Liver (tissue), 9 donors: ENCODE data around the gene PLCG2. TPM values are rescaled to one million over a fixed set of nuclear protein-coding genes. Genes with fewer than 3 reads are reported as not detected.

Experiments
- DNase-seq: peaks from one replicate; pipeline ENCODE4 v3.0.0-alpha.2; 2017; ENCODE audit warnings: low spot score
- H3K27ac ChIP-seq, 2 donors: one replicate each; pipeline ENCODE4 v1.7.0; 2013; ENCODE audit warnings: inconsistent platforms in 2 of 2, low read length in 2 of 2, control low read depth in 1 of 2, low read depth in 1 of 2, mild to moderate bottlenecking in 1 of 2
- H3K27me3 ChIP-seq, 4 donors: one replicate each; pipeline versions ENCODE4 v1.6.1 to v1.7.0; 2013; ENCODE audit warnings: low read length in 3 of 4, inconsistent platforms in 1 of 4, mild to moderate bottlenecking in 1 of 4, moderate library complexity in 1 of 4; ENCODE audit not compliant: control insufficient read depth in 4 of 4, insufficient read depth in 4 of 4
- H3K36me3 ChIP-seq, 4 donors: one replicate each; pipeline versions ENCODE4 v1.6.1 to v1.7.0; 2013; ENCODE audit warnings: low read length in 3 of 4, mild to moderate bottlenecking in 3 of 4, low read depth in 1 of 4, moderate library complexity in 1 of 4; ENCODE audit not compliant: control insufficient read depth in 4 of 4, insufficient read depth in 3 of 4
- H3K4me1 ChIP-seq, 4 donors: one replicate each; pipeline versions ENCODE4 v1.6.1 to v1.7.0; 2013; ENCODE audit warnings: low read length in 3 of 4, mild to moderate bottlenecking in 3 of 4, moderate library complexity in 1 of 4; ENCODE audit not compliant: control insufficient read depth in 4 of 4, insufficient read depth in 4 of 4
- H3K4me3 ChIP-seq, 3 donors: one replicate each; pipeline versions ENCODE4 v1.6.1 to v1.7.0; 2013; ENCODE audit warnings: low read length in 3 of 3, control low read depth in 1 of 3, low read depth in 1 of 3, mild to moderate bottlenecking in 1 of 3
- H3K9ac ChIP-seq, 2 donors: one replicate each; pipeline ENCODE4 v1.7.0; 2013; ENCODE audit warnings: low read length in 2 of 2, mild to moderate bottlenecking in 2 of 2, moderate library complexity in 2 of 2, control low read depth in 1 of 2, low read depth in 1 of 2
- H3K9me3 ChIP-seq, 4 donors: one replicate each; pipeline versions ENCODE4 v1.6.1 to v1.7.0; 2013; ENCODE audit warnings: low read length in 3 of 4; ENCODE audit not compliant: control insufficient read depth in 4 of 4
- EGR1 ChIP-seq, 2 donors: IDR thresholded peaks; 2 replicates each; pipeline ENCODE4 v1.6.1; 2016 to 2018; ENCODE audit warnings: antibody characterized with exemption in 2 of 2, low read depth in 2 of 2
- FOXA1 ChIP-seq: IDR thresholded peaks from 2 replicates; pipeline ENCODE4 v1.6.1; 2016; ENCODE audit warnings: antibody characterized with exemption
- FOXA2 ChIP-seq: IDR thresholded peaks from 2 replicates; pipeline ENCODE4 v1.6.1; 2016; ENCODE audit warnings: antibody characterized with exemption
- GABPA ChIP-seq, 2 donors: IDR thresholded peaks in 1 of 2; conservative IDR thresholded peaks in 1 of 2; 2 replicates each; pipeline ENCODE4 v1.6.1; 2016; ENCODE audit warnings: antibody characterized with exemption in 2 of 2, mild to moderate bottlenecking in 1 of 2, moderate library complexity in 1 of 2
- HNF4A ChIP-seq, 2 donors: conservative IDR thresholded peaks; 2 replicates each; pipeline ENCODE4 v1.6.1; 2016; ENCODE audit warnings: antibody characterized with exemption in 2 of 2, mild to moderate bottlenecking in 2 of 2
- HNF4G ChIP-seq: IDR thresholded peaks from 2 replicates; pipeline ENCODE4 v1.6.1; 2016; ENCODE audit warnings: antibody characterized with exemption
- JUND ChIP-seq, 2 donors: IDR thresholded peaks; 2 replicates each; pipeline ENCODE4 v1.6.1; 2016; ENCODE audit warnings: antibody characterized with exemption in 2 of 2
- NR2F2 ChIP-seq: IDR thresholded peaks from 2 replicates; pipeline ENCODE4 v1.6.1; 2016; ENCODE audit warnings: antibody characterized with exemption
- RAD21 ChIP-seq, 2 donors: IDR thresholded peaks; 2 replicates each; pipeline ENCODE4 v1.6.1; 2016; ENCODE audit warnings: antibody characterized with exemption in 2 of 2, mild to moderate bottlenecking in 2 of 2
- RXRA ChIP-seq, 2 donors: IDR thresholded peaks; 2 replicates each; pipeline ENCODE4 v1.6.1; 2017 to 2018; ENCODE audit warnings: antibody characterized with exemption in 2 of 2, mild to moderate bottlenecking in 1 of 2
- SP1 ChIP-seq: IDR thresholded peaks from 2 replicates; pipeline ENCODE4 v1.6.1; 2018; ENCODE audit warnings: antibody characterized with exemption, mild to moderate bottlenecking
- TAF1 ChIP-seq: conservative IDR thresholded peaks from 2 replicates; pipeline ENCODE4 v1.6.1; 2016; ENCODE audit warnings: antibody characterized with exemption, mild to moderate bottlenecking
- WGBS: extraction: QIAGEN DNeasy Blood & Tissue Kit; methylation state at CpG from one replicate; pipeline ENCODE4 v1.1.7; 2013; 5-methylcytosine and 5-hydroxymethylcytosine counted together
- polyA plus RNA-seq, 2 donors: library from polyadenylated mRNA; stranded (reverse) in 1 of 2; unstranded in 1 of 2; fragments of 200-250 nt in 1 of 2; fragments of >200 nt in 1 of 2; fragmentation: Nextera tagmentation in 1 of 2; extraction: Ambion mirVana in 1 of 2; gene quantifications; one replicate each; pipeline versions ENCODE4 v1.2.1 to v1.2.3, GENCODE V29; 2013 to 2015
- total RNA-seq, 2 donors: library from RNA; depleted of rRNA; stranded (reverse); fragments of >200 nt; gene quantifications; one replicate each; pipeline ENCODE4 v1.2.3, GENCODE V29; 2014
- TF ChIP-seq, protein P1 (sequence below): IDR thresholded peaks from 2 replicates; pipeline ENCODE4 v1.6.1; 2016; ENCODE audit warnings: antibody characterized with exemption
- TF ChIP-seq, protein P2 (sequence below): IDR thresholded peaks from 2 replicates; pipeline ENCODE4 v1.6.1; 2016; ENCODE audit warnings: antibody characterized with exemption
- TF ChIP-seq, protein P3 (sequence below): fragments of 150-350 bp; IDR thresholded peaks from 2 replicates; pipeline ENCODE4 v1.5.1; 2017; ENCODE audit warnings: improper control_type of control experiment, low read depth, low read length; ENCODE audit not compliant: missing input control
- TF ChIP-seq, protein P4 (sequence below): IDR thresholded peaks from 2 replicates; pipeline ENCODE4 v1.6.1; 2016; ENCODE audit warnings: antibody characterized with exemption, mild to moderate bottlenecking
- donor health status: healthy.
- donor health status: healthy.
- donor health status: healthy.
- donor health status: healthy.
- donor health status: healthy.

The PLCG2 gene
- total and polyA plus RNA-seq, 4 donors = 7.1 to 21.6 (median 15.8) TPM

DNA sequence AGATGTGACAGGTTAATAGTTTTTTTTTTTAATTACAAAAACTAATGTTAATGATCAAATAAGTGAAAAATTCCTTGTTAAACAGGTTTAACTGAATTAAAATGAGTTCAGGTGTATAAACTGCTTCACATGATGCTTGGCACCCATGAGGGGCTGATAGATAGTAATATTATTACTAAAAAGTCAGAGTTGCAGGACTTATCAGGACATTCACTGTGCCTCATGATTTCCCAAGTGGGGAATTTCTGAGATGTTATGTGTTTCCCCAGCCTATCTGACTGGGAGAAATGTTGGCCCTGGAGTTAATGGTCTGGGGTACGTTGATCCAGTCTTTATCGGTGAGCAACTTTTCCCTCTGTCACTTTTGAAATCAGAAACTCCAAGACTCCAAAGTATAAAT is 102.1 kb downstream of the PLCG2 start:
- H3K27ac ChIP-seq = no peak overlapping the region
- H3K4me1 ChIP-seq = no peaks in the 10 kb centered on the region
- peaks cover 0 to 1% (median 0%) of the 10 kb centered on the region in 4 donors for H3K36me3 ChIP-seq
- no peak overlapping the region for H3K9ac ChIP-seq
- H3K9me3 ChIP-seq = no peaks in the 10 kb centered on the region
- no peak for DNase-seq
- WGBS = 95% methylated on average over 2 of the region's 2 CpGs
- no peak overlapping the region for H3K4me3 ChIP-seq
- TF ChIP-seq TAF1 (no peak), HNF4G (no peak), GABPA (IDR thresholded peaks at IDR 0.05 in 1 of 2, conservative IDR thresholded peaks at IDR 0.05 in 1 of 2) (no peak), FOXA2 (no peak), RXRA (IDR thresholded peaks at IDR 0.05) (no peak), SP1 (no peak)
- TF ChIP-seq, protein P1, sequence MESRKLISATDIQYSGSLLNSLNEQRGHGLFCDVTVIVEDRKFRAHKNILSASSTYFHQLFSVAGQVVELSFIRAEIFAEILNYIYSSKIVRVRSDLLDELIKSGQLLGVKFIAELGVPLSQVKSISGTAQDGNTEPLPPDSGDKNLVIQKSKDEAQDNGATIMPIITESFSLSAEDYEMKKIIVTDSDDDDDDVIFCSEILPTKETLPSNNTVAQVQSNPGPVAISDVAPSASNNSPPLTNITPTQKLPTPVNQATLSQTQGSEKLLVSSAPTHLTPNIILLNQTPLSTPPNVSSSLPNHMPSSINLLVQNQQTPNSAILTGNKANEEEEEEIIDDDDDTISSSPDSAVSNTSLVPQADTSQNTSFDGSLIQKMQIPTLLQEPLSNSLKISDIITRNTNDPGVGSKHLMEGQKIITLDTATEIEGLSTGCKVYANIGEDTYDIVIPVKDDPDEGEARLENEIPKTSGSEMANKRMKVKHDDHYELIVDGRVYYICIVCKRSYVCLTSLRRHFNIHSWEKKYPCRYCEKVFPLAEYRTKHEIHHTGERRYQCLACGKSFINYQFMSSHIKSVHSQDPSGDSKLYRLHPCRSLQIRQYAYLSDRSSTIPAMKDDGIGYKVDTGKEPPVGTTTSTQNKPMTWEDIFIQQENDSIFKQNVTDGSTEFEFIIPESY = no peak
- TF ChIP-seq, protein P2, sequence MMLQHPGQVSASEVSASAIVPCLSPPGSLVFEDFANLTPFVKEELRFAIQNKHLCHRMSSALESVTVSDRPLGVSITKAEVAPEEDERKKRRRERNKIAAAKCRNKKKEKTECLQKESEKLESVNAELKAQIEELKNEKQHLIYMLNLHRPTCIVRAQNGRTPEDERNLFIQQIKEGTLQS = no peak
- TF ChIP-seq, protein P3, sequence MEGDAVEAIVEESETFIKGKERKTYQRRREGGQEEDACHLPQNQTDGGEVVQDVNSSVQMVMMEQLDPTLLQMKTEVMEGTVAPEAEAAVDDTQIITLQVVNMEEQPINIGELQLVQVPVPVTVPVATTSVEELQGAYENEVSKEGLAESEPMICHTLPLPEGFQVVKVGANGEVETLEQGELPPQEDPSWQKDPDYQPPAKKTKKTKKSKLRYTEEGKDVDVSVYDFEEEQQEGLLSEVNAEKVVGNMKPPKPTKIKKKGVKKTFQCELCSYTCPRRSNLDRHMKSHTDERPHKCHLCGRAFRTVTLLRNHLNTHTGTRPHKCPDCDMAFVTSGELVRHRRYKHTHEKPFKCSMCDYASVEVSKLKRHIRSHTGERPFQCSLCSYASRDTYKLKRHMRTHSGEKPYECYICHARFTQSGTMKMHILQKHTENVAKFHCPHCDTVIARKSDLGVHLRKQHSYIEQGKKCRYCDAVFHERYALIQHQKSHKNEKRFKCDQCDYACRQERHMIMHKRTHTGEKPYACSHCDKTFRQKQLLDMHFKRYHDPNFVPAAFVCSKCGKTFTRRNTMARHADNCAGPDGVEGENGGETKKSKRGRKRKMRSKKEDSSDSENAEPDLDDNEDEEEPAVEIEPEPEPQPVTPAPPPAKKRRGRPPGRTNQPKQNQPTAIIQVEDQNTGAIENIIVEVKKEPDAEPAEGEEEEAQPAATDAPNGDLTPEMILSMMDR = no peak
- TF ChIP-seq, protein P4, sequence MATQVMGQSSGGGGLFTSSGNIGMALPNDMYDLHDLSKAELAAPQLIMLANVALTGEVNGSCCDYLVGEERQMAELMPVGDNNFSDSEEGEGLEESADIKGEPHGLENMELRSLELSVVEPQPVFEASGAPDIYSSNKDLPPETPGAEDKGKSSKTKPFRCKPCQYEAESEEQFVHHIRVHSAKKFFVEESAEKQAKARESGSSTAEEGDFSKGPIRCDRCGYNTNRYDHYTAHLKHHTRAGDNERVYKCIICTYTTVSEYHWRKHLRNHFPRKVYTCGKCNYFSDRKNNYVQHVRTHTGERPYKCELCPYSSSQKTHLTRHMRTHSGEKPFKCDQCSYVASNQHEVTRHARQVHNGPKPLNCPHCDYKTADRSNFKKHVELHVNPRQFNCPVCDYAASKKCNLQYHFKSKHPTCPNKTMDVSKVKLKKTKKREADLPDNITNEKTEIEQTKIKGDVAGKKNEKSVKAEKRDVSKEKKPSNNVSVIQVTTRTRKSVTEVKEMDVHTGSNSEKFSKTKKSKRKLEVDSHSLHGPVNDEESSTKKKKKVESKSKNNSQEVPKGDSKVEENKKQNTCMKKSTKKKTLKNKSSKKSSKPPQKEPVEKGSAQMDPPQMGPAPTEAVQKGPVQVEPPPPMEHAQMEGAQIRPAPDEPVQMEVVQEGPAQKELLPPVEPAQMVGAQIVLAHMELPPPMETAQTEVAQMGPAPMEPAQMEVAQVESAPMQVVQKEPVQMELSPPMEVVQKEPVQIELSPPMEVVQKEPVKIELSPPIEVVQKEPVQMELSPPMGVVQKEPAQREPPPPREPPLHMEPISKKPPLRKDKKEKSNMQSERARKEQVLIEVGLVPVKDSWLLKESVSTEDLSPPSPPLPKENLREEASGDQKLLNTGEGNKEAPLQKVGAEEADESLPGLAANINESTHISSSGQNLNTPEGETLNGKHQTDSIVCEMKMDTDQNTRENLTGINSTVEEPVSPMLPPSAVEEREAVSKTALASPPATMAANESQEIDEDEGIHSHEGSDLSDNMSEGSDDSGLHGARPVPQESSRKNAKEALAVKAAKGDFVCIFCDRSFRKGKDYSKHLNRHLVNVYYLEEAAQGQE = no peak
- H3K27me3 ChIP-seq = no peaks in the 10 kb centered on the region

DNA sequence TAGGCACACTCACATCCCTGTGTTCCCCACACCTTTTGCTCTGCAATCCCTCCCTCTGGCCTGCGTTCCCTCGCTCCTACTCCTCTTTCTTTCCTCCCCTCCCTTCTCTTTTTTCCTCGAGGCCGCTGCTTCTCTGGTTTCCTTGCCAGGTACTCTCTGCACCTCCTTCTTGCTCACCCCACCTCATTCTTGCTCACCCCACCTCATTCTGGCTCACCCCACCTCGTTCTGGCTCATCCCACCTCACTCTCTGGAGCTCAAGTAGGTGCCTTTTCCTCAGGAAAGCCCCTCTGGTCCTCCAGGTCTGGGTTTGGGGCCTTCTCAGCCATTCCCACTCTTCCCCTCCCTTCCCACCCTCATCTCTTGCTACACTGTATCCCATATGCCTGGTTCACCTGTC is 103.5 kb downstream of the PLCG2 start:
- no peak overlapping the region for H3K27ac ChIP-seq
- no peak overlapping the region for H3K4me3 ChIP-seq
- WGBS = 90% methylated on average over 5 of the region's 5 CpGs
- H3K27me3 ChIP-seq = no peaks in the 10 kb centered on the region
- H3K4me1 ChIP-seq = peaks cover 0 to 2% (median 0%) of the 10 kb centered on the region in 4 donors
- peaks cover 0 to 1% (median 0%) of the 10 kb centered on the region in 4 donors for H3K36me3 ChIP-seq
- H3K9ac ChIP-seq = no peak overlapping the region
- H3K9me3 ChIP-seq = no peaks in the 10 kb centered on the region
- no peak for DNase-seq
- no peak for TF ChIP-seq EGR1 (IDR thresholded peaks at IDR 0.05; ENCODE audit: low read depth in 2 of 2)
- TF ChIP-seq HNF4G = no peak
- TF ChIP-seq JUND (IDR thresholded peaks at IDR 0.05) = no peak
- no peak for TF ChIP-seq RAD21 (IDR thresholded peaks at IDR 0.05)
- TF ChIP-seq FOXA2 = no peak
- no peak for TF ChIP-seq NR2F2
- no peak for TF ChIP-seq FOXA1
- TF ChIP-seq, protein P2 = no peak
- no peak for TF ChIP-seq RXRA (IDR thresholded peaks at IDR 0.05)
- no peak for TF ChIP-seq HNF4A (conservative IDR thresholded peaks at IDR 0.05)
- TF ChIP-seq, protein P1 = no peak
- no peak for TF ChIP-seq SP1
- no peak for TF ChIP-seq TAF1
- TF ChIP-seq, protein P4 = no peak
